HG02884 (cell line): ENCODE data around the gene APRT.

Experiments
- ATAC-seq: cut with Tn5 transposase; IDR thresholded peaks from one replicate; pipeline ENCODE4 v1.9.1; 2021; ENCODE audit warnings: mild to moderate bottlenecking, moderate library complexity; ENCODE audit not compliant: unreplicated experiment

APRT gene, protein sequence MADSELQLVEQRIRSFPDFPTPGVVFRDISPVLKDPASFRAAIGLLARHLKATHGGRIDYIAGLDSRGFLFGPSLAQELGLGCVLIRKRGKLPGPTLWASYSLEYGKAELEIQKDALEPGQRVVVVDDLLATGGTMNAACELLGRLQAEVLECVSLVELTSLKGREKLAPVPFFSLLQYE

DNA sequence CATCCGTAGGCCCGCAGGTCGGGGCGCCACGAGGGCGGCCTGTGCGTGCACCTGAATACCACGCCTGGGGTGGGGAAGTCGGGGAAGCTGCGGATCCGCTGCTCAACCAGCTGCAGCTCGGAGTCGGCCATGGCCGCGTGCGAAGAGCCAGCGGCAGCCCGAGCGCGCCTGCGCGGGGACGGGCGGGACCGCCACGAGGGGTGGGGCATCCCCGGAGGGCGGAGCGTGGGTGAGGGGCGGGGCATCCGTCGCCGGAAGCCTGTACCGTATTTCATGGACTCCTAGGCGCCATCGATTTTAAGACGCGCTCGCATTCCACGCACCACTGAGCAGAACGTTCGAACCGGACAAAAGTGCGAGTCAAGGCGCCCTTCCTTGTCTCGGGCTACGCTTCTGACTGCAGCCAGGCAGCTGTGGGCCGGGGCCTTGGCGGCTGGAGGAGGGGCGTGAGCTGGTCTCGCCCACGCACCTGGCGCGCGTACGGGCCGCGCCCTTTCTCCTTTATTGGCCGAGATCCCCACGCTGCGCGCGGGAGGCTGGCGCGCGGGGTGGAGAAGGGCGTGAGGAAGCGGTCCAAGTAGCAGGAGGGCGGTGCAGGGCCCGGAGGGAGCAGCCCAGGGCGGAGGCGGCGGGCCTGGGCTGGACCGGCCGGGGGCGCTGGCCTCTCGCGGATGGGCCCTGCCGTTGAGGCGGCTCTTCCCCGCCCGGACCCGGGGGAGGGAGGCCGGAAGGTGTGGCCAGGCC is at the start of gene APRT:
TSS of gene APRT (minus strand) at position 160 of the 744 bp plus-strand sequence. CDS start at position 131, 29 bp downstream.
- peak; percentile 67 for ATAC-seq

DNA sequence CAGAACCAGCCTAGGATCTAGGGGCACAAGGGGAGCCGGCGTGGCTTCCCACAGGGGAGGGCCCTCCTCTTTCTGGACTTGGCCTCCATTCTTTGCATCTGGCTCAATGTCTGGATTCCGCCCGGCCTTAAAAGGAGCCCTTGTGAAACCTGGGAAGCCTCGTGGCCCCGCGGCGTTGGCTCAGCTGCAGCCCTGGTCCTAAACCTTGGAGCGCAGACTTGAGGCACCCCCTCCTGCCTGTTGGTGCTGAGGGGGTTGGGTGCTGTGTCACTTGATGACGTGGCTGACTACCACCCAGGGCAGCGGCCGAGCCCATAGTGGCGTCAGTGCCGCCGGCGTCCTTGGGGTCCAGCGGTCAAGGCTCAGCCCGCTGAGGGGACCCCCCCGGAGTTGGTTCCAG is 49.6 kb upstream of the APRT start:
- ATAC-seq = no peak

DNA sequence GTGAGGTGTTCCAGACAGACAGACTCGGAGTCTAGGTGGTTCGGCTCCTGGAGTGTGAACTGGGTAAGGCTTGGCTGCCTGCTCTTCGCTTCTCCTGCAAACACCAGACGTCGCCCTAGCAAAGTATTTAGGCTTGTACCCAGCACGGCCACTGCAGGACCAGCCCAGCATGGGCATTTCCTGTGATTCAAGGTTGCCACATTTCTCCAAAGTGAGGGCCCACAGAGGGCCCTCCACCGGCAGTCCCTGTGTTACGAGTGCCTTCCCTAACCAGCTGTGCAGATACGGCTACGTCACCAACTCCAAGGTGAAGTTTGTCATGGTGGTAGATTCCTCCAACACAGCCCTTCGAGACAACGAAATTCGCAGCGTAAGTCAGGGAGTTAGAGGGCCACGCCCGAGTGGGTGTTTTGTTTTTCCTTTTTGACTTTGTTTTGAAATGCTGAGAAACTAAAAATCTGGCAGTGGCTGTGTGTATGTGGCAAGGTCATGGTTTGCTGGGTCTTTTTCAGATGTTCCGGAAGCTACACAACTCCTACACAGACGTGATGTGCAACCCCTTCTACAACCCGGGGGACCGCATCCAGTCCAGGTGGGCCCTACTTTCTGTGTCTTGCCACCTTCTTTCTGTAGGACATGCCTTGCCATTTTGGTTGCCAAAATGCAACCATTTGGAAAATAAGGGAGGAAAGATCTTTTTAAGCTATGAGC is 47.8 kb upstream of the APRT start:
- no peak for ATAC-seq

DNA sequence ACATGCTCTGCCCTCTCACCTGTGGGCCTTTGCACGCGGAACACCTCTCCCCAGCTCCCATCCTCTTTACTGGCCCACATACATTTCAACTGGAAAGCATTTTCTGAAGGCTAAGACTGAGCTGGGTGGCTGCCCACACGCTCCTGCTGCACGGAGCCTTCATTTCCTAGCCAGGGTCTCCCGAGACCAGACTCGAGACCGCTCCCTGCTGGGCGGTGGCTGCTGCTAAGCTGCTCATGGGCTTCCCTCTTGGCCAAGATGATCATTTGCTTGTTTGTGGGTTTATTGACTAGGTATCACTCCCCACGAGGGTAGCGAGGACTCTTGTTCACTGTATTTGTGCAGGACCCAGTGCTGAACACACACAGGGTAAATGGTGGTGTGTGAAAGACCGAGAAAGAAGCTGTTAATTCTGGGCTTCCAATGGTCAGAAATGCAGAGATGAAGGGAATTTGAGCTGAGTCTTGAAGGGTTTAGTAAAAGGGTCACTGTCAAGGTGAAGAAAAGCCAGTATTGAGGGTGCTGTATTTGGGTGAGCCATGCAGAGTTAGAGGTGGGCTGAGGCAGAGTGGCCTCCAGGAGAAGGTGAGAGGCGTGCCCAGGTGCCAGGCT is 46.1 kb upstream of the APRT start:
- no peak for ATAC-seq

DNA sequence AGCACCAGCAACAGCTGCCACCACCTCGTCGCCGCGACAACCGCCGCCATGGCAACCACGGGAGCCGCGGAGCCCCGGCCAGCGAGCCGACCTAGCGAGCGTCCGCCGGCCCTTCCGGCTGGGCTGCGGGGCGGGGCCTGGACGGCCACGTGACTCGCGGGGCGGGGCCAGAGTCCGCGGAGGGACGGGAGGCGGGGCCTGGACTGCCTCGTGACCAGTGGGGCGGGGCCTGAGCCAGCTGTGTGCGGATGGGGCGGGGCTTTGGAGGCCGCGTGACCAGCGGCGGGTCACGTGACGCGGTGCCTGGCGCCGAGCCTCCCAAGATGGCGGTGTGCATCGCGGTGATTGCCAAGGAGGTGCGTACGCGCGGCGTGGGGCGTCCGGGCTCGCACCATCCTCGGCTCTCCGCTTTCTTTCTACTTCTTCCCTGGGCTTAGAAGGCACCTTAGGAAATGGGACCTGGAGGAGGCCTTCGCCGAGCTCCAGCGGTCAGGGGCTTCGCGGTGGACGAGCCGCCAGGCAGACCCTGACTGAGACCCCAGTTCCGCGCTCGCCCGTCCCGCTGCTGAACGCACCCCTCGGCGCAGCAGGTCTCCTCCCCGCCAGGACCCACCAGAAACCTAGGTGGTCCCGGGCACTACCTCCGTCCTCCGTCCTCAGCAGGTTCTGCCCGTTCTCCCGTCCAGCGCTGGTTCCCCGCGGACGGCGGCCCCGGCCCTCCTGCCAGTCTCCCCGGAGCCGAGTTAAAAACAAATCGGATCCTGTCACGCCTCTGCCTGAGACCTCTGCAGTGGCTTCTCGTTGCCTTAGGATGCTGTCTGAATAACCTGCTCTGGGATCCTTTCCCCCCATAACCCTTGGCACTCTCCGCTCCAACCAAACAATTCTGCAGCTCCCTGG is 45.4 kb upstream of the APRT start, which contains the start of the genes GALNS and TRAPPC2L:
TSS of gene GALNS (minus strand) at position 120 of the 900 bp plus-strand sequence. CDS start at position 50, 70 bp downstream.
TSS of gene TRAPPC2L (plus strand) at position 300 of the 900 bp plus-strand sequence. CDS start at position 324, 24 bp downstream.
- peak; percentile 77 for ATAC-seq

DNA sequence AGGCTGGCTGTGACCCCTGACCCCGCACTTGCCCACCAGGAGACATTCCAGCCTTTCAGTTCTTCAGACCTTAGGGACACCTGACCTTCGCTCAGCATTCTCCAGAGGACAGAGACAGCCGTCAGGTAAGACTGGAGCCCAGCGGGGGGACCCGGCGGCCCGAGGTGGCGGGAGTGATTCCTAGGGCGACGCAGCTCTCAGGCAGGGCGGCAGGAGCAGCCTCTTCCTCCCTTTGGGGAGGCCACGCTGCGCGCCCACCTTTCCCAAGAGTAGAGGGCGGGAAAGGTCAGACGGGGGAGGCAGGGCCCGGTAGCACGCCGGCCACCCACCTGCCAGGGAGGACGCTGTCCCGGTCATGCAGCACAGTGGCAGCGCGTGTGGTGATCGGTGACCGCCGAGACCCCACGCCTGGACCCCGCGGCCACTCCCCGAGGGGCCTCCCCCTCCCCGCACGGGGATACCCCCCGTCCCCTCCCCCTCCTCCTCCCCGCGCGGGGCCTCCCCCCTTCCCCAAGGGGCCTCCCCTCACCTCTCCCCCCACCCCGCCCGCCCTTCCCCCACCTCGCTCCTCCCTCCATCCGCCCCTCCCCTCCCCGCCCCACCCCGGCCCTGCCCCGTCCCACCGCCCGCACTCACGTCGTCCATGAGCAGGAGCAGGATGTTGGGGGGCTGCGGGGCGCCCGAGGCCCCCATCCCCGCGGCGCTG is 44.5 kb upstream of the APRT start:
- ATAC-seq = peak; percentile 10

DNA sequence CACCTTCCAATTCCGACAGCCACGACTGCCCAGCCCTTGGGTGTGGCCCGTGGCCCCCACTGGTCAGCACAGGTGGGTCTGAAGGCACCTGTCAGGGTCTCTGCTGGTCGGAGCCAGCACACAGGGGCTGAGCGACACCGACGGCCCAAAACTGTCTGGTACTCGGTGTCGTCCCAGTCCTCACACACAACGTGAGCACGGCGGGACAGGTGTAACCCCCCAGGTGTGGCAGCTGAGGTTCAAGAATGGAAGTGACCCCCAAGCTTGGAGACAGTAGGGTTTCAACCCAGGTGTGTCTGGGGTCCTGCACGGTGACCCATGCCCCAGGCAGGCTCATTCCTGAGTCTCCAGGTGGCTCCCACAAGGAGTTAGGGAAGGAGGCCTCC is 44.0 kb upstream of the APRT start:
- ATAC-seq = no peak

DNA sequence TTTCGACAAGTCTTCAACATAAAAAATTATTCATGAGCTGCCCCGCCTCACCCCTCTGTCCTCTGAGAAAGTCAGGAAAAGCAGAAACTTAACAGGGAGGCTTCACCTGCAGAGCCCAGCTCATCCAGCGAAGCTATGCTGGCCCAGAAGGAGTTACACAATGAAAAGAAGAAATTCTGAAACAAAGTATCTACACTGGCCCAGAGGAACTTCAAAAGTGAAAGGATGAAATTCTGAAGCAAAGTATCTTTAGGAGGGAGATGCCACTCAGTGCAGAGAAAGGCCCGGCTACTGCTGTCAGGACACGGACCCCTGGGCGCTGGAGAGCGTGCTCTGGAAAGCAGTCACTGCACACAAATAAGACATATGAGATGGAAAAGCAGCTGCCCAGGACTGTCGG is 43.4 kb upstream of the APRT start:
- no peak for ATAC-seq

DNA sequence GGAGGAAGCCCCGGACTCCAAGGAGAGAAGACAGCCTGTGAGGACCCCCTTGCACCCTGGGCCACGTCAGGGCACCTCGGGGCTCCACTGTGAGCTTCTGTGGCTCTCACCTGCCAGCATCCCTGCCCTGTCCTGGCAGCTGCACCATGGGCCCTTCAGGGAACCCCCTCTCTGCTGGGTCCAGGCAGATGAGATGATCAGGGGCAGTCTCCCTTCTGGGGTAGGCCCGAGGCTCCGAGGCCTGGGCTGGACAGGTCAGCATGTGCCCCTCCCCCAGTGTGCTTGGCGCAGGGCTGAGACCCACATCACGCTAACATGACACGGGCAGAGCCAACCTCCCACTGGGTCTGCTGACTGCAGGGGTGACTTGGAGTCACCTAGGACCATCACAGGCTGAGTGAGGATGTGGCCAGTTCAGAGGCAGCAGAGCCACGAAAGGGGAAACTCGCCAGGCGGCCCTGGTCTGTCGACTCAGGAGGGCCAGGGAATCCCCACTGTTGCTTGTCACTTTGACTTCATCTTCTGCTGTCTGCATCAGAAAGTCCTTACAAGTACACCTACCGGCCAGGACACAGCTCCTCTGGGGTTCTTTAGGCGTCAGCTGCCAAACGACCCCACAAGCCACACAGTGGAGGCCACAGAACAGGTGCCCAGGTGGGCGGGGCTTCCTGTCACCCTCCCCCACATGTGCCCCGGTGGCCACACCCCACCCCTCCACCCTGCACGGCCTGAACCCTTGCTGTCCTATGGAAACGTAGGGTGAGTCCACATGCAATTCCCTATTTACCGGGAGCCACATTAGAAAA is 42.8 kb upstream of the APRT start:
- ATAC-seq = no peak

DNA sequence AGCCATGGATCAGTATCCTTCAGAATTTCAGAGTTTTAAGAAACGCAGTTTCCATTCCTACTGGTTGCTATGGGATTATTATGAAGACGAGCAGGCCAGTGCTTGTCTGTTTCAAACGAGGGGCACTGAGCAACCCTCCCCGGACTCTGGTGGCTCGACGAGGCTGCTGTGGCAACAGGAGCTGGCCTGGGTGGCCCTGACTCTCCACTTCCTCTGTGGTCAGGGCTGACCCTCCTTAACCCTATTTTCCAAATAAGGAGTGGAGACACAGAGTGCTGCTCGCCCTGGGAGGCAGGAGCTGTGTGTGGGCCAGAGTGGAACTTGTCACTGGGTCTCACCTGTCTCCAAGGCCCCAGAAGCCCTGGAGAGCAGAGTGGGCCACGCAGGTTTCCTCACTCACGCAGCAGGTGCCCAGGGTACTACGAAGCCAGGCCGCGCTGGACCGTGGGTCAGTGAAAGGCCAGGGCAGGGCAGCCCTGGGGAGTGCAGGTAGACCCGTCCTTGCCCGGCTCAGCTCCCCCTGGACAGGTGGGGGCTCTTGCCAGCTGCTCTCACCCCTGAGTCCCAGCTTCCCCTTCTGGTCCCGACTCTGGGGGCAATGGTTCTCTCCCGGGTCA is 41.7 kb upstream of the APRT start:
- no peak for ATAC-seq

DNA sequence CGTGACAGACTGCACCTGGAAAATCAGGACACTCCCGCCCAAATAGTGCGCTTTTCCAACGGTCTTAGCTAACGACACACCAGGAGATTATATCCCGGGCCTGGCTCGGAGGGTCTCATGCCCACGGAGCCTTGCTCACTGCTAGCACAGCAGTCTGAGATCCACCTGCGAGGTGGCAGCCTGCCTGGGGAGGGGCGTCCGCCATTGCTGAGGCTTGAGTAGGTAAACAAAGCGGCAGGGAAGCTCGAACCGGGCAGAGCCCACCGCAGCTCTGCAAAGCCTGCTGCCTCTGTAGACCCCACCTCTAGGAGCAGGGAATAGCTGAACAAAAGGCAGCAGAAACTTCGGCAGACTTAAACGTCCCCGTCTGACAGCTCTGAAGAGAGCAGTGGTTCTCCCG is 39.9 kb upstream of the APRT start:
- ATAC-seq = no peak

DNA sequence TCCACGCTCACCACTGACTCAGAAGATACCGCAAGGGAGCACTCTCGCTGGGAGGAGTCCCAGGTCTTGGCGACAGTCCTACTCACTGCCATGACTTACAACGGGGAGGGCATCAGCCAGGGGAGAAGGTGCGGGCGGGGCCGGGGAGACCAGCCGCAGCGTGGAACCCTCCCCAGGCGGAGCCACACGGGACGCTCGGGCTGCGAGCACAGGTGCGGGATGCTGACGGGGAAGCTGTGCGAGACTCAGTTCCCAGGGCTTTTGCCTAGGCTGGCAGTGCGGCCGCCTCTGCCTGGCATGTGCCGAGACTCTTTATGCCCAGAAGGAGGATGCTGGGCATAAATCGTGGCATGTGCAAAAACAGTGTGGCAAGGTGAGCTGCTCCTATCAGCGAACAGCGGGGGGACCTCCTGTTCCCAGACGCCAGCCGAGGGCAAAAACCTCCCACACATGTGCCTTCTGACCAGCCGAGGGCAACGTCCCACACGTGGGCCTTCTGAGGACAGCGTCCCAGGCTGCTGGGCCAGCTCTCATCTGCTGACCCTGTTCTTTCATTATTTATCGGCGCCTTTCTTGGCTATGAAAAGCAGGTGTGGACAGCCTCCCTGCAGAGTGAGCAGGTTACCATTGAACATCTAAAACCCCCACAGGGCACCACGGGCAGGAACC is 38.9 kb upstream of the APRT start:
- ATAC-seq = no peak

DNA sequence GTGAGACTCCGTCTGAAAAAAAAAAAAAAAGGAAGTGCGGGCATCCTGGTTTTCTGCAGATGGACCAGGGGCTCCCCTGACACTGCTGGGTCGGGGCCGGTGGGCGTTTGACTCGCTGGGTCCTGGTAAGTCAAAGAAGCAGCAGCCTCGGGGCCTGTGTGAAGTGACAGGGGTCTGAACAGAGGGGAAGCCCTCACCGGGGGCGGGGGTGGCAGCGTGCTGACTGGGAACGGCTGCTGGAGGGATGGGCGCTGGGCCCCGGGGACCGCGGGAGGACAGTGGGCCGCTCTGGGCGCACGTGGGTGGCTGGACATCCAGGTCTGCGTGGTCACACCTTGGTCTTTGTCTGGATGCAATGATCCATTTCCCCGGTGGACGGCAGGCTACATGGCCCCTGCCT is 36.8 kb upstream of the APRT start:
- no peak for ATAC-seq

DNA sequence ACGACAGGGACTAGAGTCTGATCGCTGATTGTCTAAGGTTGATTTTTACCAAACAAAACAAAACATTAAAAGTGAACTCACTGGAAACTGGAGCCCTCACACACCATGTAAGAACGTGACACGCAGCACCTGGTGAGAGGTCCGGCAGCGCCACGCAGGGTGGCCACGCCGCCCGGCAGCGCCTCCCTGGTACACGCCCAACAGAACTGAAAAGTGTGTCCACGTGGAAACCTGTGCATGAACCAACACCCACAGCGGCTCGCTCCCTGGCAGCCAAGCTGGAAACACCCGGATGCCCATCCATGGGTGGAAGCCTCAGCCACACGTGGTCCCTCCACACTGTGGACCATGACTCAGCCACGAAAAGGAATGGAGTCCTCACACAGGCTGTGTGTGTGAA is 35.9 kb upstream of the APRT start:
- no peak for ATAC-seq

DNA sequence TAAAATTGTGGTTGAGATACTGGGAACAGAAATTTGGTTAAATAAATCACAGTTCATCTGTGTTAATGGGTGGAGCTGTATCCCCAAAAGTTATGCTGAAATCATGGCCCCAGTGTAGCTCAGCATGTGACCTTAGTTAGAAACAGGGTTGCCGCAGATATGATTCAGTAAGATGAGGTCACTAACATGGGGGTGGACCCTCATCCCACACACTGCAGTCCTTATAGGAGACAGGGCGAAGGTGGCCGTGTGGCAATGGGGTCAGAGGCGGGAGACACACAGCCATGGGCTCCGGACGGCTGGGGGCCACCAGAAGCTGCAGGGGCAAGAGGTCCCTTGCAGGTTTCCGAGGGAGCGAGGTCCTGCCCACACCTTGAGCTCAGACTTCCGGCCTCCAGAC is 34.4 kb upstream of the APRT start:
- ATAC-seq = no peak

DNA sequence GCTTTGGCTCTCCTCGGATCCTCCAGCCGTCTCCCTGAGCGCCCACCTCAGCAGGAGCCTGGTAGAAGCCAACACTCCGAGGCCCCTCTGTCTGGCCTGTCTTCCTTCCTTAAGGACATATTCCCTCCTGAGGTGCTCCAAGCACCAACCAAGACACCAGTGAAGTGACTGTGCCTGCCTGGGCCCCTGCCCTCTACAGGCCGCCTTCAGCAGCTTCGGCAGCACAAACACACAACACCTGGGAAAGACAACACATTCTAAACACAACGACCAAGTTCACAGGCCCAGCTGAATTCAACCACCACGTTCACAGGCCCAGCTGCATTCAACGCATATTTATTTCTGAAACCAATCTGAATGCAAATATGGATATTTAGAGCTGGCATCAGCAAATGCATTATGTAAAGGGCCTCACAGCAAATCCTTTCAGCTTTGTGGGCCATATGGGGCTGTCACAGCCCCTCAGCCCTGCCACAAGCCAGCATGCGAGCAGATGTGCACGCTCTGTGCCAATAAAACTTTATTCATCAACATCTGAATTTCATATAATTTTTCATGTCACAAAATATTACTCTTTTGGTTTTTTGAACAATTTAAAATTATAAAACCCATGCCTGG is 32.8 kb upstream of the APRT start:
- no peak for ATAC-seq

DNA sequence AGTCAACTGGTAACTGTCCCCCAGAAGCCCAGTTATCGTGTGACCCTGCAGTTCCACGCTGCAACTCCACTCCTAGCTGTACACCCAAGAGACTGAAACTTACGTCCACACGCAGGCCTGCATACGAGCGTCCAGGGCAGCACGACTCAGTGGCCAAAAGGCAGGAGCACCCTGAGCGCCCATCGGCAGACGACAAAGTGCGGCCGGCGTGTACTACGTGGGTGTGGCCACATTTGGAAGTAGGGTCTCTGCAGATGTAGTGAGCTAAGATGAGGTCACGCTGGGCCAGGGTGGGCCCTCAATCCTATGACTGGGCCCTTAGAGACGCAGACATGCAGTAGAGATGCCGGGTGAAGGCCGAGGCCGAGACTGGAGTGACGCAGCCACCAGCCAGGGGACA is 31.5 kb upstream of the APRT start:
- ATAC-seq = no peak

DNA sequence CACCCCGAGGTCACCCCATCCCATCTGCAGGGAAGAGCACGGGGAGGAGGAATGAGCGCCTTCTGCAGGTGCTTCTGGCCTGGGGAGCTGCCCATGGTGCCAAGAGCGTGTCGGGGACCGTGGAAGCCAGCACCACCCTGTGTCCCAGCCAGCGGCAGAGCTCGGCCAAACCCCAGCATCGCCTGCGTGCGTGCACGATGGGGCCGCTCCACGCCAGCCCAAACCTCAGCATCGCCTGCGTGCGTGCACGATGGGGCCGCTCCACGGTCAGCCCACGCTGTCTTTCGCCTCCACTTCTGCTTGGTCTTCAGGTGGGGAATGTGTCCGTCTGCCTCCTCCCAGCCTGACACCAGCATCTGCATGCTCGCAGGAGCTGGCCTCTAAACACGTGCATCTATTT is 31.1 kb upstream of the APRT start:
- ATAC-seq = no peak
